WTC11 (cell line): ENCODE data around the gene STX8. TPM values are rescaled to one million over a fixed set of nuclear protein-coding genes. Genes with fewer than 3 reads are reported as not detected.

ENCODE experiments used
- ATAC-seq: fragments of 200-7000 bp; cut with Tn5 transposase; 2 replicates; pipeline ENCODE4 v1.10.0; 2021; ENCODE audit warnings: mild to moderate bottlenecking, moderate library complexity
- CTCF ChIA-PET: fragments of 300-600 bp; sonication (Branson Sonifier 250); formaldehyde crosslinking; loops from one replicate; lab custom pipeline; 2021; ENCODE audit warnings: antibody characterized with exemption; lab: Charles Lee
- POLR2A ChIA-PET: fragments of 350-600 bp; sonication (Branson Sonifier 250); formaldehyde crosslinking; loops from one replicate; lab custom pipeline; 2021; ENCODE audit warnings: antibody characterized with exemption; lab: Charles Lee
- DNase-seq: peaks from one replicate; pipeline ENCODE4 v3.0.0; 2021; ENCODE audit warnings: low spot score
- H3K27ac Mint-ChIP-seq: 2 replicates; pipeline ENCODE4 v1.8.0; 2021; ENCODE audit warnings: mixed read lengths
- H3K27me3 Mint-ChIP-seq: 2 replicates; pipeline ENCODE4 v1.8.0; 2021; ENCODE audit warnings: low read depth, mild to moderate bottlenecking, moderate library complexity, mixed read lengths
- H3K36me3 Mint-ChIP-seq: 2 replicates; pipeline ENCODE4 v1.8.0; 2021; ENCODE audit warnings: mixed read lengths
- H3K4me1 Mint-ChIP-seq: 2 replicates; pipeline ENCODE4 v1.8.0; 2022; ENCODE audit warnings: mixed read lengths
- H3K4me3 Mint-ChIP-seq: 2 replicates; pipeline ENCODE4 v1.8.0; 2021; ENCODE audit warnings: mild to moderate bottlenecking, moderate library complexity, mixed read lengths
- H3K9me3 Mint-ChIP-seq: 2 replicates; pipeline ENCODE4 v1.8.0; 2021; ENCODE audit warnings: mixed read lengths
- FOXK1 ChIP-seq: sonication (generic); formaldehyde crosslinking; IDR thresholded peaks from 2 replicates; pipeline ENCODE4 v1.8.0; 2022; ENCODE audit warnings: mild to moderate bottlenecking, moderate library complexity, missing genetic modification reagents
- JAZF1 ChIP-seq: fragments of 250-450 bp; sonication (Bioruptor Pico); IDR thresholded peaks from 2 replicates; pipeline ENCODE4 v1.9.0; 2021; ENCODE audit warnings: moderate library complexity, mild to moderate bottlenecking, inconsistent platforms
- MYBL2 ChIP-seq: sonication (generic); formaldehyde crosslinking; IDR thresholded peaks from 2 replicates; pipeline ENCODE4 v1.8.1; 2023; ENCODE audit warnings: mild to moderate bottlenecking, moderate library complexity, missing genetic modification reagents
- SMAD3 ChIP-seq: sonication (generic); formaldehyde crosslinking; IDR thresholded peaks from 2 replicates; pipeline ENCODE4 v1.8.0; 2022; ENCODE audit warnings: missing genetic modification reagents, mild to moderate bottlenecking, borderline replicate concordance
- ZNF138 ChIP-seq: sonication (generic); formaldehyde crosslinking; conservative IDR thresholded peaks from 2 replicates; pipeline ENCODE4 v1.8.1; 2022; ENCODE audit warnings: mild to moderate bottlenecking, moderate library complexity, missing genetic modification reagents
- ZNF219 ChIP-seq: sonication (generic); formaldehyde crosslinking; IDR thresholded peaks from 2 replicates; pipeline ENCODE4 v1.8.0; 2023; ENCODE audit warnings: missing genetic modification reagents, mild to moderate bottlenecking, borderline replicate concordance
- ZNF232 ChIP-seq: sonication (generic); formaldehyde crosslinking; IDR thresholded peaks from 2 replicates; pipeline ENCODE4 v1.8.0; 2022; ENCODE audit warnings: mild to moderate bottlenecking, missing genetic modification reagents
- total RNA-seq: library from RNA; stranded (reverse); gene quantifications from 3 replicates; pipeline ENCODE4 v1.2.3, GENCODE V29; 2021
- TF ChIP-seq, protein P1 (sequence below): sonication (generic); formaldehyde crosslinking; IDR thresholded peaks from 2 replicates; pipeline ENCODE4 v1.8.0; 2022; ENCODE audit warnings: mild to moderate bottlenecking, missing genetic modification reagents
- TF ChIP-seq, protein P2 (sequence below): sonication (generic); formaldehyde crosslinking; IDR thresholded peaks from 2 replicates; pipeline ENCODE4 v1.8.0; 2022; ENCODE audit warnings: mild to moderate bottlenecking, missing genetic modification reagents
- TF ChIP-seq, protein P3 (sequence below): fragments of 250-450 bp; sonication (Bioruptor Pico); IDR thresholded peaks from 2 replicates; pipeline ENCODE4 v1.9.0; 2021; ENCODE audit warnings: mild to moderate bottlenecking, borderline replicate concordance
- TF ChIP-seq, protein P4 (sequence below): sonication (generic); formaldehyde crosslinking; IDR thresholded peaks from 2 replicates; pipeline ENCODE4 v1.8.1; 2023; ENCODE audit warnings: mild to moderate bottlenecking, missing genetic modification reagents, moderate library complexity
- TF ChIP-seq, protein P5 (sequence below): fragments of 250-450 bp; sonication (Bioruptor Pico); IDR thresholded peaks from 2 replicates; pipeline ENCODE4 v1.8.0; 2021; ENCODE audit warnings: mild to moderate bottlenecking
- TF ChIP-seq, protein P6 (sequence below): sonication (generic); formaldehyde crosslinking; IDR thresholded peaks from 2 replicates; pipeline ENCODE4 v1.8.0; 2023; ENCODE audit warnings: missing genetic modification reagents, mild to moderate bottlenecking, borderline replicate concordance

Gene STX8
- total RNA-seq, 1 experiment from 2014 or later, result 39.9 TPM

DNA sequence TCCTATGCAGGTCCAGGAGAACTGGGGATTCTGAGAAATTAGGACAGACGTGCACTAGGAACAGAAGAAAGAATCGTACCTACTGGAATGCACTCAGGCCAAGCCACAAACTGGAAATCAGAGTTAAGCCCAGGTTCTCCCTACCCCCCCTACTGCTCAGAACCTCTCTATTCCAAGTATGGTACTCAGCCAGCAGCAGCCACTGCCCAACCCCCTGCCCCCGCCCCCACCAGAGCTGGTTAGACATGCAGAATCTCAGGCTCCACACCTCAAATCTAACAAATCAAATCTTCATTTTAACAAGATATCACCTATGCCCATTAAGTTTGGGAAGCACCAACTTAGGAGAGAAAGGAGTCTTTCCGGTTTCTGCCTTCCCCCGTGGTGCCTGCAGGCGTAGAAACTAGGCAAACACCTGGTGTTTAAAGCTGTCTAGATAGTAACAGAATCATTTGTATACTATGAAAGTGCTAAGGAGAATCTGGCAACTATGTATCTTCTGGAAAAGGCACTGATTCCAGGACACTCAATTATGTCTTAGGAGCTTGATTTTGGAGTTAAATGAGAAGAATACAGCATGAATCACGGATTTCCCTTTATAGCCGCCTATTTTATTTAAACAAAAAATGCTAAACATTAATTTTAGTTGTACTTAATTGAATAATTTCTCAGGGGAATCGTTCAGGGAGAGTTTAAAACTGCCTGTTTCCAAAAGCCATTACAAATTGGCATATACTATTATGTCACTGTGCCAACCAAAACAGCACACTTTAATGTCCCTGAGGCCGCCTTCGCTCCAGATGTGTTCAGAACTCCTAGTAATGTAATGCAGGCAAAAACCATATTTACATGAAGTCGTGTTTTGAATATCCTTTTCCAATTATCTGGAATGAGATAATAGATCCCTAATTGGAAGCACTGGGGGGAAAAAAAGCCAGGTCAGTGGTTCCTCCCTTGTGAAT is 166.5 kb downstream of the STX8 start (continued):
- TF ChIP-seq, protein P1, sequence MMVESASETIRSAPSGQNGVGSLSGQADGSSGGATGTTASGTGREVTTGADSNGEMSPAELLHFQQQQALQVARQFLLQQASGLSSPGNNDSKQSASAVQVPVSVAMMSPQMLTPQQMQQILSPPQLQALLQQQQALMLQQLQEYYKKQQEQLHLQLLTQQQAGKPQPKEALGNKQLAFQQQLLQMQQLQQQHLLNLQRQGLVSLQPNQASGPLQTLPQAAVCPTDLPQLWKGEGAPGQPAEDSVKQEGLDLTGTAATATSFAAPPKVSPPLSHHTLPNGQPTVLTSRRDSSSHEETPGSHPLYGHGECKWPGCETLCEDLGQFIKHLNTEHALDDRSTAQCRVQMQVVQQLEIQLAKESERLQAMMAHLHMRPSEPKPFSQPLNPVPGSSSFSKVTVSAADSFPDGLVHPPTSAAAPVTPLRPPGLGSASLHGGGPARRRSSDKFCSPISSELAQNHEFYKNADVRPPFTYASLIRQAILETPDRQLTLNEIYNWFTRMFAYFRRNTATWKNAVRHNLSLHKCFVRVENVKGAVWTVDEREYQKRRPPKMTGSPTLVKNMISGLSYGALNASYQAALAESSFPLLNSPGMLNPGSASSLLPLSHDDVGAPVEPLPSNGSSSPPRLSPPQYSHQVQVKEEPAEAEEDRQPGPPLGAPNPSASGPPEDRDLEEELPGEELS (CRISPR knock-in tag), result no peak

DNA sequence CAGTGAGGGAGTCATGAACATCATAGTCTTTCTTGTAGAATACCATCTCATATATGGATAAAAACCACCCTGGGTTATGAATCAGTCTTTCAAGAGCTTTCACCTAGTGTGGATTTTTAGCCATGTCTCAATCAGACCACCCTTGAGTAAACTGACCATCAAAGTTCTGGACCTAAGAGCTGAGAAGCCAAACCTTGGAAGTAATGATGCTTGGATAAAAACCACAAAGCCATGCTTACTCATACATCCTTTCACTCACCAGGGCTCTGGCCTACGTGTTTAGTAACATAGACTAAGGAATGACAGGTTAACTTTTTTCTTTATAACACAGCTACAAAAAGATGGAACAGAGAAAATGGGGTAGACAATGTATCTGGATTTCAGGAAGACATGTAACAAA is 167.2 kb downstream of the STX8 start:
- TF ChIP-seq, protein P2, sequence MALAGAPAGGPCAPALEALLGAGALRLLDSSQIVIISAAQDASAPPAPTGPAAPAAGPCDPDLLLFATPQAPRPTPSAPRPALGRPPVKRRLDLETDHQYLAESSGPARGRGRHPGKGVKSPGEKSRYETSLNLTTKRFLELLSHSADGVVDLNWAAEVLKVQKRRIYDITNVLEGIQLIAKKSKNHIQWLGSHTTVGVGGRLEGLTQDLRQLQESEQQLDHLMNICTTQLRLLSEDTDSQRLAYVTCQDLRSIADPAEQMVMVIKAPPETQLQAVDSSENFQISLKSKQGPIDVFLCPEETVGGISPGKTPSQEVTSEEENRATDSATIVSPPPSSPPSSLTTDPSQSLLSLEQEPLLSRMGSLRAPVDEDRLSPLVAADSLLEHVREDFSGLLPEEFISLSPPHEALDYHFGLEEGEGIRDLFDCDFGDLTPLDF, result no peak
- TF ChIP-seq, protein P3, sequence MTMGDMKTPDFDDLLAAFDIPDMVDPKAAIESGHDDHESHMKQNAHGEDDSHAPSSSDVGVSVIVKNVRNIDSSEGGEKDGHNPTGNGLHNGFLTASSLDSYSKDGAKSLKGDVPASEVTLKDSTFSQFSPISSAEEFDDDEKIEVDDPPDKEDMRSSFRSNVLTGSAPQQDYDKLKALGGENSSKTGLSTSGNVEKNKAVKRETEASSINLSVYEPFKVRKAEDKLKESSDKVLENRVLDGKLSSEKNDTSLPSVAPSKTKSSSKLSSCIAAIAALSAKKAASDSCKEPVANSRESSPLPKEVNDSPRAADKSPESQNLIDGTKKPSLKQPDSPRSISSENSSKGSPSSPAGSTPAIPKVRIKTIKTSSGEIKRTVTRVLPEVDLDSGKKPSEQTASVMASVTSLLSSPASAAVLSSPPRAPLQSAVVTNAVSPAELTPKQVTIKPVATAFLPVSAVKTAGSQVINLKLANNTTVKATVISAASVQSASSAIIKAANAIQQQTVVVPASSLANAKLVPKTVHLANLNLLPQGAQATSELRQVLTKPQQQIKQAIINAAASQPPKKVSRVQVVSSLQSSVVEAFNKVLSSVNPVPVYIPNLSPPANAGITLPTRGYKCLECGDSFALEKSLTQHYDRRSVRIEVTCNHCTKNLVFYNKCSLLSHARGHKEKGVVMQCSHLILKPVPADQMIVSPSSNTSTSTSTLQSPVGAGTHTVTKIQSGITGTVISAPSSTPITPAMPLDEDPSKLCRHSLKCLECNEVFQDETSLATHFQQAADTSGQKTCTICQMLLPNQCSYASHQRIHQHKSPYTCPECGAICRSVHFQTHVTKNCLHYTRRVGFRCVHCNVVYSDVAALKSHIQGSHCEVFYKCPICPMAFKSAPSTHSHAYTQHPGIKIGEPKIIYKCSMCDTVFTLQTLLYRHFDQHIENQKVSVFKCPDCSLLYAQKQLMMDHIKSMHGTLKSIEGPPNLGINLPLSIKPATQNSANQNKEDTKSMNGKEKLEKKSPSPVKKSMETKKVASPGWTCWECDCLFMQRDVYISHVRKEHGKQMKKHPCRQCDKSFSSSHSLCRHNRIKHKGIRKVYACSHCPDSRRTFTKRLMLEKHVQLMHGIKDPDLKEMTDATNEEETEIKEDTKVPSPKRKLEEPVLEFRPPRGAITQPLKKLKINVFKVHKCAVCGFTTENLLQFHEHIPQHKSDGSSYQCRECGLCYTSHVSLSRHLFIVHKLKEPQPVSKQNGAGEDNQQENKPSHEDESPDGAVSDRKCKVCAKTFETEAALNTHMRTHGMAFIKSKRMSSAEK (CRISPR knock-in tag), result no peak
- TF ChIP-seq, all 79 proteins: peak for 0
- no peaks in the 10 kb centered on the region for H3K36me3 Mint-ChIP-seq
- CTCF ChIA-PET, result no interaction called here
- no peak overlapping the region for H3K4me3 Mint-ChIP-seq
- POLR2A ChIA-PET, result no interaction called here
- 0 out of 2 replicates have a peak overlapping the region, but pooled peaks have one; percentile 19 for H3K27ac Mint-ChIP-seq
- H3K4me1 Mint-ChIP-seq, result peaks cover 28% of the 10 kb centered on the region
- H3K9me3 Mint-ChIP-seq, result no peaks in the 10 kb centered on the region
- no peak for DNase-seq
- ATAC-seq, result no peak
- no peaks in the 10 kb centered on the region for H3K27me3 Mint-ChIP-seq

DNA sequence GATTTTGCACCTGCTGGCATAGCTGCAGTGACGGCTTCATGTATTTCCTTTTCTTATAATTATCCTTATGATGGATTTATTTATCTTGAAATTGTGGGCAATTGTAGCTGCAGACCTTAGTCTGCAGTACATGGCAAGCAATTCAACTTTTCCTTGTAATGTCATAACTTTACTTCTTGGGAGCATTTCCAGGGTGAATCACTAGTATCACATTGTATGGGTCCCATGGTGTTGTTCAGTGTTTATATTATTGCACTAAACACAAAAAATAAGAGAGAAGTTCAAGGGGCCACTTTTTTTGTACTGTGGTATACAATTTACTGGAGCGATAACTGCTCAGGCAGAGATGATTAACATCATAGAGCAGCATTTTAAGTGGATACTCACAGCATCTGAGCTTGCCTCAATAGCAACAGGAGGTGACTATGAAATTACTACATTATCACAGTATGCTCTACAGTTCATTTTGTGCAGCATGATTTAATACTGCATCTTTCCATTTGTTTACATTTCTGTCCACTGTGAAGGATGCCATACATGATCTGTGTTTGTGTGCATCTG is 169.5 kb downstream of the STX8 start:
- ChIA-PET CTCF (no interaction called here), POLR2A (no interaction called here)
- H3K4me3 Mint-ChIP-seq, result no peak overlapping the region
- no peaks in the 10 kb centered on the region for H3K36me3 Mint-ChIP-seq
- ATAC-seq, result no peak
- no peaks in the 10 kb centered on the region for H3K27me3 Mint-ChIP-seq
- DNase-seq, result no peak
- H3K27ac Mint-ChIP-seq, result no peak overlapping the region
- peaks cover 37% of the 10 kb centered on the region for H3K4me1 Mint-ChIP-seq
- peaks cover 3% of the 10 kb centered on the region; the same call in 1 of the 2 replicates for H3K9me3 Mint-ChIP-seq
- TF ChIP-seq ZNF138 (CRISPR knock-in tag) (no peak), FOXK1 (CRISPR knock-in tag) (no peak), JAZF1 (no peak), SMAD3 (CRISPR knock-in tag) (no peak), MYBL2 (CRISPR knock-in tag) (no peak), ZNF232 (CRISPR knock-in tag) (no peak), ZNF219 (no peak)
- TF ChIP-seq, protein P4, sequence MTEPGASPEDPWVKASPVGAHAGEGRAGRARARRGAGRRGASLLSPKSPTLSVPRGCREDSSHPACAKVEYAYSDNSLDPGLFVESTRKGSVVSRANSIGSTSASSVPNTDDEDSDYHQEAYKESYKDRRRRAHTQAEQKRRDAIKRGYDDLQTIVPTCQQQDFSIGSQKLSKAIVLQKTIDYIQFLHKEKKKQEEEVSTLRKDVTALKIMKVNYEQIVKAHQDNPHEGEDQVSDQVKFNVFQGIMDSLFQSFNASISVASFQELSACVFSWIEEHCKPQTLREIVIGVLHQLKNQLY (CRISPR knock-in tag), result no peak
- TF ChIP-seq, protein P5, sequence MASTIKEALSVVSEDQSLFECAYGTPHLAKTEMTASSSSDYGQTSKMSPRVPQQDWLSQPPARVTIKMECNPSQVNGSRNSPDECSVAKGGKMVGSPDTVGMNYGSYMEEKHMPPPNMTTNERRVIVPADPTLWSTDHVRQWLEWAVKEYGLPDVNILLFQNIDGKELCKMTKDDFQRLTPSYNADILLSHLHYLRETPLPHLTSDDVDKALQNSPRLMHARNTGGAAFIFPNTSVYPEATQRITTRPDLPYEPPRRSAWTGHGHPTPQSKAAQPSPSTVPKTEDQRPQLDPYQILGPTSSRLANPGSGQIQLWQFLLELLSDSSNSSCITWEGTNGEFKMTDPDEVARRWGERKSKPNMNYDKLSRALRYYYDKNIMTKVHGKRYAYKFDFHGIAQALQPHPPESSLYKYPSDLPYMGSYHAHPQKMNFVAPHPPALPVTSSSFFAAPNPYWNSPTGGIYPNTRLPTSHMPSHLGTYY (CRISPR knock-in tag), result no peak
- TF ChIP-seq, protein P6, sequence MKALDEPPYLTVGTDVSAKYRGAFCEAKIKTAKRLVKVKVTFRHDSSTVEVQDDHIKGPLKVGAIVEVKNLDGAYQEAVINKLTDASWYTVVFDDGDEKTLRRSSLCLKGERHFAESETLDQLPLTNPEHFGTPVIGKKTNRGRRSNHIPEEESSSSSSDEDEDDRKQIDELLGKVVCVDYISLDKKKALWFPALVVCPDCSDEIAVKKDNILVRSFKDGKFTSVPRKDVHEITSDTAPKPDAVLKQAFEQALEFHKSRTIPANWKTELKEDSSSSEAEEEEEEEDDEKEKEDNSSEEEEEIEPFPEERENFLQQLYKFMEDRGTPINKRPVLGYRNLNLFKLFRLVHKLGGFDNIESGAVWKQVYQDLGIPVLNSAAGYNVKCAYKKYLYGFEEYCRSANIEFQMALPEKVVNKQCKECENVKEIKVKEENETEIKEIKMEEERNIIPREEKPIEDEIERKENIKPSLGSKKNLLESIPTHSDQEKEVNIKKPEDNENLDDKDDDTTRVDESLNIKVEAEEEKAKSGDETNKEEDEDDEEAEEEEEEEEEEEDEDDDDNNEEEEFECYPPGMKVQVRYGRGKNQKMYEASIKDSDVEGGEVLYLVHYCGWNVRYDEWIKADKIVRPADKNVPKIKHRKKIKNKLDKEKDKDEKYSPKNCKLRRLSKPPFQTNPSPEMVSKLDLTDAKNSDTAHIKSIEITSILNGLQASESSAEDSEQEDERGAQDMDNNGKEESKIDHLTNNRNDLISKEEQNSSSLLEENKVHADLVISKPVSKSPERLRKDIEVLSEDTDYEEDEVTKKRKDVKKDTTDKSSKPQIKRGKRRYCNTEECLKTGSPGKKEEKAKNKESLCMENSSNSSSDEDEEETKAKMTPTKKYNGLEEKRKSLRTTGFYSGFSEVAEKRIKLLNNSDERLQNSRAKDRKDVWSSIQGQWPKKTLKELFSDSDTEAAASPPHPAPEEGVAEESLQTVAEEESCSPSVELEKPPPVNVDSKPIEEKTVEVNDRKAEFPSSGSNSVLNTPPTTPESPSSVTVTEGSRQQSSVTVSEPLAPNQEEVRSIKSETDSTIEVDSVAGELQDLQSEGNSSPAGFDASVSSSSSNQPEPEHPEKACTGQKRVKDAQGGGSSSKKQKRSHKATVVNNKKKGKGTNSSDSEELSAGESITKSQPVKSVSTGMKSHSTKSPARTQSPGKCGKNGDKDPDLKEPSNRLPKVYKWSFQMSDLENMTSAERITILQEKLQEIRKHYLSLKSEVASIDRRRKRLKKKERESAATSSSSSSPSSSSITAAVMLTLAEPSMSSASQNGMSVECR, result no peak
- TF ChIP-seq, protein P1 (CRISPR knock-in tag), result no peak
